ENCODE results near the gene TANGO2. TPM values are rescaled to one million over a fixed set of nuclear protein-coding genes. Genes with fewer than 3 reads are reported as not detected.

TANGO2 gene
- total and polyA plus RNA-seq, 5 donors from 2014 or later, result 39.5 to 48.4 (median 43.2) TPM

- H3K27ac Mint-ChIP-seq, result no peak overlapping the region
- peak overlapping the region in 1 of 4 donors; percentile 24 for H3K4me3 Mint-ChIP-seq
- peaks cover 0 to 31% (median 16%) of the 10 kb centered on the region in 4 donors for H3K4me1 Mint-ChIP-seq
- Histone ChIP-seq H3K4me1 (ENCODE audit: control insufficient read depth, insufficient read depth, low read length, poor library complexity, severe bottlenecking) (peaks cover 35% of the 10 kb centered on the region), H3K36me3 (ENCODE audit: control insufficient read depth, insufficient read depth, low read length) (peaks cover 29% of the 10 kb centered on the region), H3K9me3 (ENCODE audit: control insufficient read depth in 2 of 2, low read length in 2 of 2) (no peaks in the 10 kb centered on the region), H3K4me3 (ENCODE audit: low read depth, low read length) (no peak overlapping the region), H3K27me3 (ENCODE audit: control insufficient read depth, insufficient read depth, low read length) (no peaks in the 10 kb centered on the region), H3K27ac (ENCODE audit: insufficient read depth, low read length, poor library complexity, severe bottlenecking) (no peak overlapping the region)
- DNase-seq, result no peak
- ATAC-seq (ENCODE audit: low read depth in 2 of 2), result no peak
- H3K36me3 Mint-ChIP-seq, result peaks cover 7% of the 10 kb centered on the region
- no peaks in the 10 kb centered on the region for H3K9me3 Mint-ChIP-seq
- H3K27me3 Mint-ChIP-seq, result no peaks in the 10 kb centered on the region
Measured at GRCh38 chr22:20112623-20113511, 92.0 kb downstream of the TANGO2 start.

- Histone ChIP-seq H3K36me3 (ENCODE audit: control insufficient read depth, insufficient read depth, low read length) (peaks cover 21% of the 10 kb centered on the region), H3K4me3 (ENCODE audit: low read depth, low read length) (no peak overlapping the region), H3K27ac (ENCODE audit: insufficient read depth, low read length, poor library complexity, severe bottlenecking) (no peak overlapping the region), H3K27me3 (ENCODE audit: control insufficient read depth, insufficient read depth, low read length) (no peaks in the 10 kb centered on the region), H3K4me1 (ENCODE audit: control insufficient read depth, insufficient read depth, low read length, poor library complexity, severe bottlenecking) (peaks cover 43% of the 10 kb centered on the region), H3K9me3 (ENCODE audit: control insufficient read depth in 2 of 2, low read length in 2 of 2) (no peaks in the 10 kb centered on the region)
- H3K9me3 Mint-ChIP-seq, result peaks cover 0 to under 1% (median 0%) of the 10 kb centered on the region in 7 donors
- ATAC-seq (ENCODE audit: low read depth in 2 of 2), result no peak
- peak overlapping the region in 1 of 3 donors; percentile 62 for H3K27ac Mint-ChIP-seq
- H3K4me3 Mint-ChIP-seq, result peak overlapping the region in 3 of 4 donors; percentile 8 to 68 (median 24)
- no peak for DNase-seq
- peaks cover 5% of the 10 kb centered on the region for H3K36me3 Mint-ChIP-seq
- H3K27me3 Mint-ChIP-seq, result no peaks in the 10 kb centered on the region
- H3K4me1 Mint-ChIP-seq, result peaks cover 0 to 40% (median 20%) of the 10 kb centered on the region in 4 donors
Measured at GRCh38 chr22:20113551-20114310, 92.8 kb downstream of the TANGO2 start.

GRCh38 chr22:20114506-20115475, 93.9 kb downstream of the TANGO2 start:
- Histone ChIP-seq H3K27me3 (ENCODE audit: control insufficient read depth, insufficient read depth, low read length) (no peaks in the 10 kb centered on the region), H3K9me3 (ENCODE audit: control insufficient read depth in 2 of 2, low read length in 2 of 2) (no peaks in the 10 kb centered on the region), H3K4me3 (ENCODE audit: low read depth, low read length) (no peak overlapping the region), H3K4me1 (ENCODE audit: control insufficient read depth, insufficient read depth, low read length, poor library complexity, severe bottlenecking) (peaks cover 46% of the 10 kb centered on the region), H3K27ac (ENCODE audit: insufficient read depth, low read length, poor library complexity, severe bottlenecking) (no peak overlapping the region), H3K36me3 (ENCODE audit: control insufficient read depth, insufficient read depth, low read length) (peaks cover 25% of the 10 kb centered on the region)
- Mint-ChIP-seq H3K27me3 (no peaks in the 10 kb centered on the region), H3K36me3 (peaks cover 5% of the 10 kb centered on the region), H3K4me3 (peak overlapping the region; percentile 51 to 79 (median 72)), H3K27ac (peak overlapping the region; percentile 81 to 95 (median 88)), H3K9me3 (peaks cover 0 to 2% (median 0%) of the 10 kb centered on the region in 7 donors), H3K4me1 (peaks cover 0 to 49% (median 26%) of the 10 kb centered on the region in 4 donors)
- DNase-seq, result no peak
- no peak for ATAC-seq (ENCODE audit: low read depth in 2 of 2)

- Histone ChIP-seq H3K4me1 (ENCODE audit: control insufficient read depth, insufficient read depth, low read length, poor library complexity, severe bottlenecking) (peaks cover 52% of the 10 kb centered on the region), H3K4me3 (ENCODE audit: low read depth, low read length) (peak within 1 kb of the TSS; percentile 55), H3K27ac (ENCODE audit: insufficient read depth, low read length, poor library complexity, severe bottlenecking) (peak within 1 kb of the TSS; percentile 84), H3K9me3 (ENCODE audit: control insufficient read depth in 2 of 2, low read length in 2 of 2) (no peaks in the 10 kb centered on the region), H3K27me3 (ENCODE audit: control insufficient read depth, insufficient read depth, low read length) (no peaks in the 10 kb centered on the region), H3K36me3 (ENCODE audit: control insufficient read depth, insufficient read depth, low read length) (peaks cover 34% of the 10 kb centered on the region)
- Mint-ChIP-seq H3K4me1 (peaks cover 0 to 56% (median 28%) of the 10 kb centered on the region in 4 donors), H3K27ac (peak within 1 kb of the TSS; percentile 81 to 95 (median 95)), H3K36me3 (peaks cover 5% of the 10 kb centered on the region), H3K4me3 (peak within 1 kb of the TSS; percentile 90 to 95 (median 92)), H3K27me3 (no peaks in the 10 kb centered on the region), H3K9me3 (peaks cover 0 to 2% (median 0%) of the 10 kb centered on the region in 7 donors)
- DNase-seq (no peak), ATAC-seq (ENCODE audit: low read depth in 2 of 2) (no peak)
Measured at GRCh38 chr22:20115691-20116375, 94.9 kb downstream of the TANGO2 start, which contains the start of gene RANBP1. TSS of gene RANBP1 (plus strand) at chr22:20116104. CDS start at chr22:20116185, 81 bp downstream.

GRCh38 chr22:20116376-20116950, 95.6 kb downstream of the TANGO2 start:
- Mint-ChIP-seq H3K9me3 (peaks cover 0 to 2% (median 0%) of the 10 kb centered on the region in 7 donors), H3K36me3 (peaks cover 5% of the 10 kb centered on the region), H3K27me3 (no peaks in the 10 kb centered on the region), H3K4me1 (peaks cover 0 to 56% (median 25%) of the 10 kb centered on the region in 4 donors), H3K4me3 (peak overlapping the region; percentile 90 to 95 (median 92)), H3K27ac (peak overlapping the region; percentile 69 to 95 (median 86))
- DNase-seq (no peak), ATAC-seq (ENCODE audit: low read depth in 2 of 2) (no peak)
- no peaks in the 10 kb centered on the region for H3K27me3 ChIP-seq (ENCODE audit: control insufficient read depth, insufficient read depth, low read length)
- H3K36me3 ChIP-seq (ENCODE audit: control insufficient read depth, insufficient read depth, low read length), result peaks cover 37% of the 10 kb centered on the region
- H3K4me1 ChIP-seq (ENCODE audit: control insufficient read depth, insufficient read depth, low read length, poor library complexity, severe bottlenecking), result peaks cover 52% of the 10 kb centered on the region
- peak overlapping the region; percentile 84 for H3K27ac ChIP-seq (ENCODE audit: insufficient read depth, low read length, poor library complexity, severe bottlenecking)
- H3K9me3 ChIP-seq (ENCODE audit: control insufficient read depth in 2 of 2, low read length in 2 of 2), result no peaks in the 10 kb centered on the region
- peak overlapping the region; percentile 55 for H3K4me3 ChIP-seq (ENCODE audit: low read depth, low read length)
